ENCODE results near the gene JAG1.

The JAG1 gene

GRCh38 chr20:10667560-10668167 is 6.1 kb downstream of the JAG1 start:
- no peak for DNase-seq

DNA sequence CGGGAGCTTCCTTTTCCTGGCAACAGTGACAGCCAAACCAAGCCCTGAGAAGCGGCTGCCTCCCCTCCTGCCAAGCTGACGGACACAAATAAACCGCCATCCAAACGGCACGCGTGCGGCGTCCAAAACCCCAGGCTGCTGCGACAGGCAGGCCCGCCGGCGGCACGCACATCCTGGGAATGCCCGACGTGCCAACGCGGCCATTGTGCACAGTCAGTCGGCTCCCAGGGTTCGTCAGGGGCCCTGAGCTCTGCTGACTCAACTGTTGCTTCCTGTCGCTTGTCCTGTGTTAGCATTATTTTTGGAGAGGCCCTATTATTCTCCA is 6.8 kb downstream of the JAG1 start:
- DNase-seq: no peak

DNA sequence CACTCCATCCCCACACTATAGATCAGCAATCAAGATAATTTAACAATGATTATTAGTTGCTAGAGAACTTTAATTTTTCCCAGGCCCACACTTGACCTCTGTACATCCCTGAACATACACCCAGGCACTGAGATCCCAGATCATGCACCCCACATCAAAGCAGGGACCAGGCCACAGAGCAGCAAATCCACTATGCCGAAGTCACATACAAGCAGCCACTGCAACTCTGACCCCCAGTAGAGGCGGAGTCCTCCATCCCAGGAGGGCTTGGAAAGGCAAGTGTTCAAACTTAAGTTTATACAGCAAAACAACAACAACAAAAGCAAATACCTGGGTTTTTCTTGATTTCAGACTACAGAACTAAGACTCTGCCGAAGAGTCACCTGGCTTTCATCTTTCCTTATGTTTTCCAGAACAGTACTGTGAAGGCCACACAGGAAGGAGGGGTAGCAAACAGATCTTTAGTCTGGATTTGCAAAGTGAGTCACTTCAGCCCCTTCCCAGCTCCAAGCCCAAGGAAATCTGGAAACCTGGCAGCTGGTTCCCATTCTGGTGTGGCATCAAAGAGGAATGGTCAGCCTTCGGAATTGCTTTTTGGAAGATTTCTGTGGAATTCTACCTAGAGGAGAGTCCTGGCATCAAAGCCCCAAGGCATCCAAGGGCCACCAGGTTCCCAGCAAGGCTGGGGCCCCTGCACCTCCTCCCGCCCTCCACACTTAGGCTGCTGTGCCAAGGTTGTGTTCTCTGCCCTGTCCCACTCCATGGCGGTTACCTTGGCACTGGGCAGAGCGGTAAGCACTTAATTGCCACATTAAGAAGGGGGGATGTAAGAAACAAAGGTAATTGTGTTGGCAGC is 7.3 kb downstream of the JAG1 start:
- DNase-seq: no peak

- no peak for DNase-seq
Observed at GRCh38 chr20:10665791-10666190, 8.0 kb downstream of the JAG1 start.

GRCh38 chr20:10665027-10665561 is 8.7 kb downstream of the JAG1 start:
- DNase-seq: no peak

DNA sequence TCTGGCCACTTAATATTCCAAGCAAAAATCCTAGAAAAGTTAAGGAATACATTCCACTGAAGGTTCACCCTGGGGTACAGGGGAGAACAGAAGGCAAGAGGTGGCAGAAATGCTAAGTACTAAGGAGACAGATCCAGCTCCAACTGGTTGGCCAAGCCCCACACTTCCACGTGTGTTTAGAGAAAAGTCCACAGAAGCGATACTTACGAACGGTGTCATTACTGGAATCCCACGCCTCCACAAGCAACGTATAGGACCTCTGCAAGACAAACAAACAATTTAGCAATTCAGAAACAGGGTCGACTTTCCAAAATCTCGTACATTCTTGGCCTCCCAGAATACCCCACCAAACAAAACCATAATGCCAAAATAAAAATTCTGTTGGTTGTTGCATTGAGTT is 10.0 kb downstream of the JAG1 start:
- DNase-seq: no peak

GRCh38 chr20:10662661-10663458 is 10.9 kb downstream of the JAG1 start:
- DNase-seq: no peak

DNA sequence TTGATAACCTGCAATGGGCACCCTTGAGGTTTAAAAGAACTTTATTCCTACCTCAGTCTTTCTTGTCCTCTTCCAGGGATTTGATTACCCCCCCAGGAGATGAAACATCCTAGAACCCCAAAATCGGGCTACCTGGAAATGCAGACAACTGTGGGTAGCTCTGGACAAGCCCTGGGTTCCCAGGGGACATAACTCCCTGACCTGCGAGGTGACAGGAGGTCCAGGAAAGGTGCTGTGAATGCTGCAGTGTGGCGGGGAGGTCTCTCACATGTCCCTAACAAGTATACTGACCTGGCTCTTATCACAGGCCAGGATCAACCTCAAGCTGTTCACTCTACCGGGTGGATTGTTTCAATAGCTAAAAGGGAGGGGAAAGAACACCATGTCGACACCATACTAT is 11.6 kb downstream of the JAG1 start:
- no peak for DNase-seq

DNA sequence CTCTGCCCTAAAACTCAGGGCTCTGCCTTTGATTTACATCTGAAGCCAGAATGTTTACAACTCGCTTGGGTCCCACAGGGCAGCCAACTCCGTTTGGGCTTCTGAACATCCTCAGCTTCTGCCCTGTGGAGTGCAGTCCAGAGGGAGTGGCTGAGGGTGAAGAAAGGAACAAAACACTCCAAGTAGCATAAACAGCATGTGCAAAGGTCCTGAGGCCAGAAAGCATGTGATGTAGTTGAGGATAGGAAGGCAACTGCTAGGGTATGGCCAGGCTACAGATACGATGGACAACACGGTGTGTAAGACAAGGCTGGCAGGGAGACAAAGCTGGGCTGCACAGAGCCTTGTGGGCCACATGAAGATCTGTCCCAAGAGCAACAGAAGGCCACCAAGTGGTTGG is 12.5 kb downstream of the JAG1 start:
- DNase-seq: no peak

- DNase-seq: no peak
Observed at GRCh38 chr20:10660661-10661060, 13.1 kb downstream of the JAG1 start.

DNA sequence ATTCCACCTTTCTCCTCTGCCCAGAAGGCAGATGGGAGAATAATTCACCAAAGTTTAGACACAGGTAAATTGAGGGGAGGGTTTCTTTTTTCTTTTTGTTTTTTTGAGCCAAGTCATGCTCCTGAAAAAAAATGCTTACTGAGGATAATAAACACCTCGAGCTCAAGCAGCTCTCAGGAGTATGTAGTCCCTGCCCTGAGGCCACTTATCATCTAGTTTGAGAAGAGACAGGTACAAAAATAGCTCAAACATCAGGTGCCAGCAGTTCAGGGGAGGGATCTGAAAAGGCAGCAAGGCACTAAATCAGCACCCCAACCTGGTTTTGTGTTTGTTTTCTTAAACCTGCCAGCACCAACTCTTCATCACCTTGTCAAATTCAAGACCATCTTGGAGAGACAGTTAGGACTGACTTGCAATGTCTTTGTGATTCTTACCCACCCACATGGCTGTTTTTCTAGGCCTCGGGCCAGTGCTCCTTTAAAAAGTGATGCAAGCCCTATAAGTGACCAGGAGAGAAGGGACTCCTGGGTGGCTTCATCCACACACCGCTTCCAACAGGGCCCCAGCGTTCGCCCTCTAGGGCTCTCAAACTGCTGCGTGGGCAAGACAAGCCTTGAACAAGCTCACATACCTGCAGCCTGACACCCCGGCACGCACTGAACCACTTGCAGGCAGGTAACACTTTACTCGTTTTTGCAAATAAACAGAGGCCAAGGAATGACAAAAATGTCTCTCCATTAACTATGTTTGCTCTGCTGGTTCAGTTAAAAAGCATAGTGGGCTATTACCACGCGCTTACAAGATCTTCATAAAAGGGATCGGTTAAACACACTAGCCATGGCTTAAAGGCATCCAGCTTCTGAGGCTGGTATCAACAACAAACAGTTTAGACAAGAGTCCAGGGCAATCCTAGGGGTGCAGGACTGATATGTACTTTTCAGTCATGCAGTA is 13.9 kb downstream of the JAG1 start:
- DNase-seq: no peak

DNA sequence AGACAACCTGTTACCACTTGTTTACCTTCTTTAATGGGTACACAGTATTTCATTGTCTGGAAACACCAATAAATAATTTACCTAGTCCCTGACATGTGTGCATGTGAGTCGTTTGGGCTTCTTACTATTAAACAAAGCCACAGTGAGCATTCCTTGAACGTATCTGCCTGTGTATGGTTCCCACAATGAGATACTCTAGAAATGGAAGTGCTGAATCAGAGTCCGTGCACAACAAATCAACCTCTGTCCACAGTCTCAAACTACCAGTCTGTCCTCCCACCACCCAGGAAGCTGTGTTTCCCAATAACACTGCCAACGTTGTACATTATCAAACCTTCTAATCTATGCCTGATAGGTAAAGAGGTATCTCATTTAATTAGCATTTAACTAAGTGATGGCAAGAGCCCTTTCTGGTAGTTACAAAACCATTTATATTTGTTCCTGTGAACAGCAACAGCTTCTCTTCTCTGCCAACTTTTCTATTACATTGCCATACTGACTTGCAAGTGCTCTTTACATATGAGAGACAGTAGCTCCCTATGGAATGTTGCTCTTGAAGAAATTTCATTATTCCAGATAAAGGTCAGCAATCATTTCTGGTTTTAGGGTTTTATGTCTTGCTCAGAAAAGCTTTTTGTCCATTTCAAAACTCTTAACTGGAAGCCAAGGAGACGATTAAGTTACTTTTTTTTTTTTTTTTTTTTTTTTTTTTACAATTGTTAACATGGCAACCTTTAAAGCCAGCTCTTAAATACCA is 14.7 kb downstream of the JAG1 start:
- no peak for DNase-seq

GRCh38 chr20:10658051-10658823 is 15.6 kb downstream of the JAG1 start:
- no peak for DNase-seq

- no peak for DNase-seq
Observed at GRCh38 chr20:10657453-10657852, 16.3 kb downstream of the JAG1 start.

GRCh38 chr20:10655720-10656669 is 17.8 kb downstream of the JAG1 start:
- no peak for DNase-seq

- no peak for DNase-seq
Observed at GRCh38 chr20:10654630-10655029, 19.2 kb downstream of the JAG1 start.

GRCh38 chr20:10654250-10654610 is 19.6 kb downstream of the JAG1 start:
- DNase-seq: no peak

DNA sequence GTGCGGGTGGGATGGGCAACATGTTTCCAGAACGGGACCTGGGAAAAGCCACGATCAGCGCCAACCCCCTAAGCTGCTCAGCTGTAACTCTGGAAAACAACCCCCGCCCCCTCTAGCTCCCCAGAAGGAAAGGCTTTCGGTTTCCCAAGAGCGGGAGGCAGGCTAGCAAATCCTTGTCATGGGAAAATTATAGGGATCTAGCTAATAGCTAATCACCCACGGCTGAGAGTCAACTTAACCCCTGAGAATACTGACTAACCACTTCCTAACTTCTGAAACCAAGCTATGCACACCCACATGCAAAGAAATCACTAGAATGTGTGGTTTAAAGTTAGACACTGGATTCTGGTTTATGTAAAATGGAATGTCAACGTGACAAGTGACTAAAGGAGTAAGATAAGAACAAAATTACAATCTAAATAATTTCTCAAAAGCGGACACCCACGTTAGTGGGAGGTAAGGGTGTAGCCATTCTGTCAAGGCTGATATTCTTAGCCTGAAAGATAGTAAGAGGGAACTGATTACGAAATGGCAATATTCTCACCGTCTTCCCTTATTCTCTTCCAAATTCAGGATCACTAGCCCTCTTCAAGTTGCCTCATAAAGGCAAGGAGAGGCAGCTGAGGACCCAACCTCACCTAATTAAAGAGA is 20.1 kb downstream of the JAG1 start:
- no peak for DNase-seq

GRCh38 chr20:10652660-10653261 is 21.0 kb downstream of the JAG1 start:
- DNase-seq: no peak
